Activated CD8-positive, alpha-beta T cell treated with anti-CD3 and anti-CD28 coated beads for 36 hours (primary cell): Measurements from ENCODE around the gene TSPAN31. TPM values are rescaled to one million over a fixed set of nuclear protein-coding genes. Genes with fewer than 3 reads are reported as not detected.

Source experiments
- ATAC-seq: fragments of 200-7000 bp; cut with Tn5 transposase; one replicate; pipeline ENCODE4 v1.10.0; 2021; ENCODE audit warnings: mild to moderate bottlenecking, moderate library complexity
- CTCF ChIA-PET: fragments of 350-600 bp; sonication (Branson Sonifier 250); formaldehyde crosslinking; loops from one replicate; lab custom pipeline; 2021; ENCODE audit warnings: antibody characterized with exemption; lab: Charles Lee
- POLR2A ChIA-PET: fragments of 350-600 bp; sonication (Branson Sonifier 250); formaldehyde crosslinking; loops from one replicate; lab custom pipeline; 2021; ENCODE audit warnings: antibody characterized with exemption; lab: Charles Lee
- DNase-seq: peaks from one replicate; pipeline ENCODE4 v3.0.0-alpha.2; 2020
- H3K27ac Mint-ChIP-seq: one replicate; pipeline ENCODE4 v1.8.0; 2021; ENCODE audit warnings: mild to moderate bottlenecking, mixed read lengths
- H3K27me3 Mint-ChIP-seq: one replicate; pipeline ENCODE4 v1.8.0; 2021; ENCODE audit warnings: mixed read lengths
- H3K36me3 Mint-ChIP-seq: one replicate; pipeline ENCODE4 v1.8.0; 2021; ENCODE audit warnings: low read depth, mixed read lengths
- H3K4me1 Mint-ChIP-seq: one replicate; pipeline ENCODE4 v1.8.0; 2021; ENCODE audit warnings: low read depth, mixed read lengths
- H3K4me3 Mint-ChIP-seq: one replicate; pipeline ENCODE4 v1.8.0; 2021; ENCODE audit warnings: mild to moderate bottlenecking, moderate library complexity, mixed read lengths
- H3K9me3 Mint-ChIP-seq: one replicate; pipeline ENCODE4 v1.8.0; 2021; ENCODE audit warnings: mixed read lengths
- intact Hi-C: fragments of 100-400 bp; cut with micrococcal nuclease; formaldehyde crosslinking; loops from one replicate; pipeline ENCODE4 v1.10.0; 2022
- total RNA-seq, 2 experiments: library from RNA; stranded (reverse); gene quantifications; one replicate each; pipeline ENCODE4 v1.2.3, GENCODE V29; 2021
- TF ChIP-seq, protein P1 (sequence below): fragments of 200-600 bp; IDR thresholded peaks from one replicate; pipeline ENCODE4 v1.8.0; 2022; ENCODE audit warnings: antibody characterized with exemption, mild to moderate bottlenecking

TSPAN31 gene
- total RNA-seq, 2 experiments from 2014 or later, result 6.9 to 7.5 TPM

DNA sequence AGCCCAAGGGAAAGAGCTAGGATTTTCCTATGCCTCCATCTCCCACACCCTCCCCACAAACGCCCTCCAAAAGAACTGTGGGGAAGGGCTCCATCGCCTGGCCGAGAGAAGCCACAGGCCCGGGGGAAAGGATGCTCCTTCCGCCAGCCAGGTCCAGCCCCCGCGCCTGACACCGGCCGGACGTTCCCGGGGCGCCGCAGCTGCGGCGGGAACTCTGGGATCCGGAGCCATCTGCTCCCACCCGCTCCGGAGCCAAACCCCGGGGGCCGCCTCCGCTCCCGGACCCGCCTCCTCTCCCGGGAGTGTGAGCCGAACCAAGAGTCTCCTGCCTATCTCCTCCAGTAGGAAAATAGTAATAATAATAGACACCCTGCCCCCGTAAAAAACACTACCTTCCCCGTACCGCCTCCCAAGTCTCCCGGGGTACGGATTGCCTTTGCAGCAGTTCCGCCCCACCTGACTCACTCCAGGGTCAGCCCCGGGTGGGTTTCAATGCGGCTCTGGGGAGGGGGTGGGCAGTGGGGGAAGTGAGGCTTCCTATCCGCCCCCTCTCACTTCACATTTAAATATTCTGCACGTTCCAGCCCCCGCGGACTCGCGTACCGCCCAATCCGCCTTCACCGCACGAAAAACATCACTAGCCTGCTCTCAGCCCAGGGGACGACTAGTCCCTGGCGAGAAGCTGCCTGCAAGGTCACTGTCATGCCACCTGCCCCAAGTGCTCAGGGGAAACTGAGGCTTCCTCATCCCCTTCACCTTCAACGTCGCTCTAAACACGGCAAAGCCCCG, 8.7 kb upstream of the TSPAN31 start:
- intact Hi-C loops, result no loop called here
- Mint-ChIP-seq H3K27ac (peak overlapping the region; percentile 46), H3K4me1 (peaks cover 27% of the 10 kb centered on the region), H3K36me3 (peaks cover 20% of the 10 kb centered on the region), H3K27me3 (no peaks in the 10 kb centered on the region), H3K9me3 (no peaks in the 10 kb centered on the region), H3K4me3 (no peak overlapping the region)
- ATAC-seq (no peak), DNase-seq (no peak)
- POLR2A ChIA-PET, result interaction anchor here (0.6 to 1.2 kb wide), 3 partner anchors 12 to 329 kb away, joined by 3 to 4 read pairs (median 3); no protein-coding TSS in a partner anchor
- TF ChIP-seq, protein P1, sequence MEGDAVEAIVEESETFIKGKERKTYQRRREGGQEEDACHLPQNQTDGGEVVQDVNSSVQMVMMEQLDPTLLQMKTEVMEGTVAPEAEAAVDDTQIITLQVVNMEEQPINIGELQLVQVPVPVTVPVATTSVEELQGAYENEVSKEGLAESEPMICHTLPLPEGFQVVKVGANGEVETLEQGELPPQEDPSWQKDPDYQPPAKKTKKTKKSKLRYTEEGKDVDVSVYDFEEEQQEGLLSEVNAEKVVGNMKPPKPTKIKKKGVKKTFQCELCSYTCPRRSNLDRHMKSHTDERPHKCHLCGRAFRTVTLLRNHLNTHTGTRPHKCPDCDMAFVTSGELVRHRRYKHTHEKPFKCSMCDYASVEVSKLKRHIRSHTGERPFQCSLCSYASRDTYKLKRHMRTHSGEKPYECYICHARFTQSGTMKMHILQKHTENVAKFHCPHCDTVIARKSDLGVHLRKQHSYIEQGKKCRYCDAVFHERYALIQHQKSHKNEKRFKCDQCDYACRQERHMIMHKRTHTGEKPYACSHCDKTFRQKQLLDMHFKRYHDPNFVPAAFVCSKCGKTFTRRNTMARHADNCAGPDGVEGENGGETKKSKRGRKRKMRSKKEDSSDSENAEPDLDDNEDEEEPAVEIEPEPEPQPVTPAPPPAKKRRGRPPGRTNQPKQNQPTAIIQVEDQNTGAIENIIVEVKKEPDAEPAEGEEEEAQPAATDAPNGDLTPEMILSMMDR, result no peak
- CTCF ChIA-PET, result interaction anchor here (1.2 to 1.5 kb wide), 3 partner anchors 13 to 24 kb away, joined by 3 to 4 read pairs (median 4); no protein-coding TSS in a partner anchor

DNA sequence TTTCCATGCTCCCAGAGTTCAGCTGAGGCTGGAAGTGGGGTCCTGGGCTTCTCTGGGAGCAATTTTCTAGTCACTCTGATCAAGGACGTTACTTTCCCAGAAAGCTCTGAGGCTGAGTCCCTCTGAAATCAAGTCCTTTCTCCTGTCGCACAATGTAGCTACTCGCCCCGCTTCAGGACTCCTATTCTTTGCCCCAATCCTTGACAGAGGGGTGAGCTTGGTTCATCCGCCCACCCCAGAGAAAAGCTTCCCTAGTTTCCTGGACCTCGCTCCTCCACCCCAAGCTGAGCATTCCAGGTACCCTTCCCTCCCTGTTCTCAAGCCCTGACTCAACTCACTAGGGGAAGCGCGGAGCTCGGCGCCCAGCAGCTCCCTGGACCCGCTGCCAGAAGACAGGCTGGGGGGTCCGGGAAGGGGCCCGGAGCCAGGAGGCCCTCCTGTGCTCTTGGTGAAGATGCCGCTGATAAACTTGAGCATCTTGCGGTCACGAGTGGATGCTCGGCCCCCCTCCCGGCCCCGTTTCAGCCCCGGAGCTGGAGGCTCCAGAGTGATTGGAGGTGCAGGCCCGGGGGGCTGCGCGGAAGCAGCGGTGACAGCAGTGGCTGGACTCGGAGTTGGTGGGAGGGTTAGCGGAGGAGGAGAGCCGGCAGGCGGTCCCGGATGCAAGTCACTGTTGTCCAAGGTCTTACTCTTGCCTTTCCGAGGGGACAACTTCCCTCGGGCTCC, 7.9 kb upstream of the TSPAN31 start:
- ChIA-PET CTCF (interaction anchor here (1.2 to 1.4 kb wide), 2 partner anchors 13 to 20 kb away, joined by 3 to 4 read pairs; no protein-coding TSS in a partner anchor), POLR2A (interaction anchor here (0.6 to 0.8 kb wide), 3 partner anchors 12 to 330 kb away, joined by 3 read pairs; no protein-coding TSS in a partner anchor)
- Mint-ChIP-seq H3K4me1 (peaks cover 30% of the 10 kb centered on the region), H3K4me3 (no peak overlapping the region), H3K27ac (peak overlapping the region; percentile 46), H3K9me3 (no peaks in the 10 kb centered on the region), H3K36me3 (peaks cover 22% of the 10 kb centered on the region), H3K27me3 (no peaks in the 10 kb centered on the region)
- ATAC-seq (no peak), DNase-seq (no peak)
- TF ChIP-seq, protein P1, result no peak
- intact Hi-C loops, result no loop called here

DNA sequence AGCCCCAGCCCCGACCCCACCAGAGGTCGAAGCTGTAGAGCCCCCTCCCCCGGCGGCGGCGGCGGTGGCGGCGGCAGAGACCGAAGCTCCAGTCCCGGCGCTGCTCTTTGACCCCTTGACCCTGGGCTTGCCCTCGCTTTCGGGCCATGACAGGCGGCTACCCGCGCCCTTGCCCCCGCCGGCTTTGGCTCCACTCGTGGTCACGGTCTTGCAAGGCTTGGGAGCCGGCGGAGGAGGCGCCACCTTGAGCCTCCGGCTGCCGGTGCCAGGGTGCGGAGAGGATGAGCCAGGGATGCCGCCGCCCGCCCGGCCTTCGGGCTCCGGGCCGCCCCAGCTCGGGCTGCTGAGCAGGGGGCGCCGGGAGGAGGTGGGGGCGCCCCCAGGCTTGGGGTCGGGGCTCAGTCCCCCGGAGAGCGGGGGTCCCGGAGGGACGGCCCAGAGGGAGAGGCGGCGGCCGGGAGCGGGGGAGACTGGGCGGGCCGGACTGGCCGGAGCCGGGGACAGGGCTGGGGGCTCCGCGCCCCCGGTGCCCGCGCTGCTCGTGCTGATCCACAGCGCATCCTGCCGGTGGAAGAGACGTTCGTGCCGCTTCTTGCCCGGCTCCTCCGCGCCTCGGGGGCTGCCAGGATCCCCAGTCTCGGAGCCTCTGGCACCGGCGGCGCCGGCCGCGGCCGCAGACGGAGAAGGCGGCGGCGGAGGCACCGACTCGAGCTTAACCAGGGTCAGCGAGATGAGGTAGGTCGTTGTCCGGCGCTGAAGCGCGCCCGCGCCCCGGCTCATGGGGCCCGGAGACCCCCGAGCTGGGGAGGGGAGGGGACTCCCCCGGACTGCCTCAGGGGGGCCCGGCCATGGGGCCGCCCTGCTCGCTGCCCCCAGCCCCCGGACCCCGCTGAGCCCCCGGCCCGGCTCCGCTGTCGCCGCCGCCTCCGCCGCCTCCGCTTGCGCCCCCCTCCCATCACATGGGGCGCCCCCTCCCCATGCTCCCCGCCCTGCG, 7.1 kb upstream of the TSPAN31 start:
- H3K4me1 Mint-ChIP-seq, result peaks cover 34% of the 10 kb centered on the region
- TF ChIP-seq, protein P1, result no peak
- ChIA-PET POLR2A (interaction anchor here (0.6 kb wide), 1 partner anchor 18 kb away, joined by 3 read pairs; no protein-coding TSS in a partner anchor), CTCF (no interaction called here)
- H3K9me3 Mint-ChIP-seq, result no peaks in the 10 kb centered on the region
- no peak for DNase-seq
- peaks cover 17% of the 10 kb centered on the region for H3K36me3 Mint-ChIP-seq
- no peak overlapping the region for H3K27ac Mint-ChIP-seq
- no peaks in the 10 kb centered on the region for H3K27me3 Mint-ChIP-seq
- no peak overlapping the region for H3K4me3 Mint-ChIP-seq
- ATAC-seq, result no peak
- intact Hi-C loops, result no loop called here

DNA sequence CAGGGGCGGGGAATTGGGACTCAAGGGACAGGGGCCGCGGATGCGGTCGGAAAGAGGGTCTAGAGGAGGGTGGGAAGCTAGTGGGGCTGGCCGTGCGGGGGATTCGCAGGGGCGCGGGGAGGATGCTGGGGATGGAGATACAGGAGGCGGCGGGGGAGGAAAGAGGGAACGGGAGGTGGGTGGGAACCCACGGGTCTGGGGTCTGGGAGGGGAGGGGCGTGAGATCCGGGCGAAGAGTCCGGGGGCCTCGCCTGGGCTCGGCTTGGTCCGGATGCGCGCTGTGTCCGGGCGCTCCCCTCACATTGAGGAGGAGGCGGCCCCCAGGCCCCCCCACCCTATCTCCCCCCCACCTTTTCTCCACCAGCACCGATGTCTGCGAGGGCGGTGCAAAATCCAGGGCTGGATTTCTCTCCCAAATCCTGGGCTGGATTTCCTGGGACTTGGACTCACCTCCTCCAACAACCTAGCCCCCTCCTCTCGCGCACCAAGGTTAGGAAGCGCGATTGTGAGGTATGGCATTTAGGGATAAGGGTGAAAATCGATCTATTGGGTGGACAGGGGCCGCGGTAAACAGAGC, 6.1 kb upstream of the TSPAN31 start, which contains the start of gene AGAP2:
AGAP2 (minus strand) TSS at position 82 of the 577 bp plus-strand sequence. CDS start 496 bp downstream, outside the sequence.
- ATAC-seq (no peak), DNase-seq (no peak)
- Mint-ChIP-seq H3K27me3 (no peaks in the 10 kb centered on the region), H3K9me3 (no peaks in the 10 kb centered on the region), H3K36me3 (peaks cover 14% of the 10 kb centered on the region), H3K4me1 (peaks cover 35% of the 10 kb centered on the region), H3K4me3 (peak within 1 kb of the TSS; percentile 98), H3K27ac (peak within 1 kb of the TSS; percentile 69)
- CTCF ChIA-PET, result interaction anchor here (1.0 to 1.3 kb wide), 2 partner anchors 18 to 155 kb away, joined by 3 read pairs; no protein-coding TSS in a partner anchor
- POLR2A ChIA-PET, result no interaction called here
- intact Hi-C loops, result no loop called here
- TF ChIP-seq, protein P1, result no peak
